HAP-1 (cell line): ENCODE results near the gene HOXD4.
A peak's percentile ranks its signal among the peaks of the same experiment; 100 is the strongest.

Experiments used
- DNase-seq, 2 experiments: peaks; one replicate each; pipeline ENCODE4 v3.0.0-alpha.2; 2016 to 2020; ENCODE audit warnings: low spot score in 2 of 2
- H3K27me3 ChIP-seq: fragments of 250-450 bp; sonication (Bioruptor Pico); 2 replicates; pipeline ENCODE4 v1.5.1; 2020; ENCODE audit warnings: low read depth, mild to moderate bottlenecking, moderate library complexity
- H3K36me3 ChIP-seq: fragments of 250-450 bp; sonication (Bioruptor Pico); replicated peaks from 2 replicates; pipeline ENCODE4 v1.5.1; 2020; ENCODE audit warnings: mild to moderate bottlenecking
- H3K4me1 ChIP-seq: fragments of 250-450 bp; sonication (Bioruptor Pico); 2 replicates; pipeline ENCODE4 v1.5.1; 2020; ENCODE audit warnings: mild to moderate bottlenecking
- H3K4me3 ChIP-seq: fragments of 250-450 bp; sonication (Bioruptor Pico); 2 replicates; pipeline ENCODE4 v1.5.1; 2020; ENCODE audit warnings: mild to moderate bottlenecking, moderate library complexity
- H3K9me3 ChIP-seq: fragments of 250-450 bp; sonication (Bioruptor Pico); 2 replicates; pipeline ENCODE4 v1.5.1; 2020; ENCODE audit warnings: mild to moderate bottlenecking, moderate library complexity
- in situ Hi-C: fragments of 300-500 bp; cut with MboI; formaldehyde crosslinking; loops from 3 replicates; pipeline ENCODE4 v1.14.3; 2020; ENCODE audit warnings: low sequenced_read_pairs, inconsistent platforms, mixed read lengths

The HOXD4 gene

DNA sequence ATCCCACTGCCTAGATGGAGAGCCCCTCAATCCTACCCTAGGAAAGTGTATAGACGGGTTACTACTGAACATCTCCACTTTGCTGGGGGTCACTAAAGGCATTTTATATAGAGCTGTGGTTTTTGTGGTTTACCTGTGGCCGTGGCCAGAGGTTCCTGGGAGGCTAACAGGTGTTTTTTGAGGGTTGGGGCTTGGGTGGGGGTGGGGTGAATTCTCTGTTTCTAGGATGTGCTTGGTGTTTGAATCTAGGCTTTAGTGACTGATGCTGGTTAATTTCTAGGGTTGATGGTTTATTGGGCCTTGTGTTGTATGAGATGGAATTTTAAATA lies 14.1 kb upstream of the HOXD4 start:
- DNase-seq, result no peak
- Histone ChIP-seq H3K4me1 (peaks cover 24% of the 10 kb centered on the region), H3K36me3 (no peaks in the 10 kb centered on the region), H3K9me3 (no peaks in the 10 kb centered on the region), H3K4me3 (peak overlapping the region; percentile 64), H3K27me3 (no peaks in the 10 kb centered on the region)
- in situ Hi-C loops, result loop anchor here (5.0 kb wide), 1 partner anchor 320 kb away; no protein-coding TSS in a partner anchor

DNA sequence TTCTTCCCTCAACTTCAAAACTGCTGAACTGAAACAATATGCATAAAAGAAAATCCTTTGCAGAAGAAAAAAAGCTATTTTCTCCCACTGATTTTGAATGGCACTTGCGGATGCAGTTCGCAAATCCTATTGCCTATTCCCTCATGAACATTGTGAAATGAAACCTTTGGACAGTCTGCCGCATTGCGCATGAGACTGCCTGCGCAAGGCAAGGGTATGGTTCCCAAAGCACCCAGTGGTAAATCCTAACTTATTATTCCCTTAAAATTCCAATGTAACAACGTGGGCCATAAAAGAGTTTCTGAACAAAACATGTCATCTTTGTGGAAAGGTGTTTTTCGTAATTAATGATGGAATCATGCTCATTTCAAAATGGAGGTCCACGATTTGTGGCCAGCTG lies 13.4 kb upstream of the HOXD4 start:
- Histone ChIP-seq H3K27me3 (no peaks in the 10 kb centered on the region), H3K4me1 (peaks cover 24% of the 10 kb centered on the region), H3K9me3 (no peaks in the 10 kb centered on the region), H3K4me3 (peak overlapping the region; percentile 64), H3K36me3 (no peaks in the 10 kb centered on the region)
- in situ Hi-C loops, result loop anchor here (5.0 kb wide), 1 partner anchor 319 kb away; no protein-coding TSS in a partner anchor
- no peak for DNase-seq

DNA sequence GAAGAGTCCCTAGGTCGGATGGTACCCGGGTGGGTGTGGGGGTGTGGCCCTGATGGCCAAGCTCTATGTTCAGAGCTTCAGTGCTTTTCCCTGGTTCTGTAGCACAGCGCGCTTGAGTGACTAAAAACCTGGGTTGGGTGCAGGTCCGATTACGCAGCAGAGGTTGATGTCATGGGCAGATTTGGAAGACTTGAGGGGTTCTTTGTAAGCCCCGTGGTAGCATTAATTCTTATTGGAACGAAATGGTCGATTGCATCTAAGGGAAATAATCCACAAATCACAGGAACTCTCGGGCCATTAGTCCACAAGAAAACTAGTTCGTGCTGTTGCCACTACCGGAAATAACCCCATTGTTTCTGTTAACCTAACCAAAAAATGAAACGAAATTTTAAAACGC lies 12.8 kb upstream of the HOXD4 start:
- Histone ChIP-seq H3K36me3 (no peaks in the 10 kb centered on the region), H3K4me1 (peaks cover 24% of the 10 kb centered on the region), H3K9me3 (no peaks in the 10 kb centered on the region), H3K27me3 (no peaks in the 10 kb centered on the region), H3K4me3 (peak overlapping the region; percentile 64; the same call in 1 of the 2 replicates)
- no peak for DNase-seq
- in situ Hi-C loops, result loop anchor here (5.0 kb wide), 1 partner anchor 319 kb away; no protein-coding TSS in a partner anchor

DNA sequence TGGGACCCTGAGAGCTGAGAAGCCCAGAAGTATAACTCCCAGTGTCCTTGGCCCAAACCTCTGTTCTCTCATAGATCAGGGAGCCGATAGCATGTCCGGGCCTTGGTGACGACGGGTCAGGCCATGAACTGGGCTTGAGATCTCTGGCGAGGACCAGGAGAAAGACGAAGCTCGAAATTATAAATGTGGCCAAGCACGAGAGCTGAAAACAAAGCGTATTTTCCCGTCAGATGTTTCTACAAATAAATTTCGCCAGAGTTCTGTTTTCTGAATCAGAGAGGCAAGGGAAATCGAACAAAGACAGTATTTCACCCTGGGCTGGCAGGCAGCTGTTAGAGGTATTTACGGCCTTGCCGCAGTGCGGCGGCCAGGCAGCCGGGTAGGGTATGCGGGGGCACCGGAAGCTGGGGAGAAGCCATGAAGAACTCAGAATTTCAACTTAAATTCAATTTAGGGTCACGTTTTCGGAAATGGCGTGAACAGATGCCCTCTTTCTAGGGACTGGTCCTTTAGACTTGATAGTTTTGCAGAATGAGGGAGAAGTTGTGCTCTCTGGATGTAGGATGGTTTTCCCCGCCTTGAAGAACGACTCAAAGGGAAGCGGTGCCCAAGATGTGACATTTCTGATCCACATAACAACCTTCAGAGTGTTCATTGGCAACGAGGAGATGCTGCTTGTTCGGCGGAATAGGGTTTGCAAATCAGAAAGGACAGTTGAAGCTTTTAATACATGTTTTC lies 12.3 kb upstream of the HOXD4 start:
- in situ Hi-C loops, result loop anchor here (5.0 kb wide), 1 partner anchor 318 kb away; no protein-coding TSS in a partner anchor

DNA sequence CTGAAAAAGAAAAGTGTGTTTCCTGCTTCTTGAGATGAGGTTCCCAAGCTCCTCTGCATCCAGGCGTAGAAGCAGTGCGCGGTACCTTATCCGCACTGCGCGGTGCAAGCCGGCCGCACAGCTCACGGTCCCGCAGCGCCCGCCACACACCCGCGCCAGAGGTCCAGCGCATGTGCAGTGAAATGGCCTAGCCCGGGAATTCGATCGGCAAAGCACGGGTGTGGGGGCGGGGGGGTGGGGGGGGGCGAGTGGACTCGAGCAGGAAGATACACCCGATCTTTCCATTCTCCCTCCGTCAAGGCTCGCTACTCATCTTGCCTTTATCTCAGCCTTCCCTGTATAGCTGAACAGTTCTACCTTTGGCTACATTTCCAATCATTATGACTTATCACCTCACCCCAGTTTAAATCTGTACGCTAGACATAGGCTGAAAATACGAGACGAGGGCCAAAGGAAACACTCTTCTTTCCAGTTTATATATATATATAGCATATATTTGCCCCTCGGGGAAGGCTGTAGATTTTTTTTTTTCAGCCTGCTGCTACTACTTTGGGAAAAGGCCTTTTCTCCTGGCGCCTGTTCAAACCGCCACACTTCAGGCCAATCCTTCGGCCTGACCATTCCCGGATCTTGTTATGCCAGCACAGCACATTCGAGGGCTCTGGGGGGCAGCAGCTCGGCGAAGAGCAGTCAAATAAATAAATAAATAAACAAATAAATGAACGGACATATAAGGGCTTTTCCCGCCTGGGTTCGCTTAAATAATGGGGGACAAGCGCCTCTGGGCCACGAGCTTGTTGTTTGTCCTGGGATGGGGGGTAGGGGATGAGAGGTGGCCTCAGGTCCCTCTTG lies 11.5 kb upstream of the HOXD4 start:
- no peaks in the 10 kb centered on the region for H3K36me3 ChIP-seq
- H3K4me3 ChIP-seq, result peak overlapping the region; percentile 42
- H3K27me3 ChIP-seq, result no peaks in the 10 kb centered on the region
- DNase-seq, result no peak
- in situ Hi-C loops, result loop anchor here (5.0 kb wide), 1 partner anchor 317 kb away; no protein-coding TSS in a partner anchor
- H3K9me3 ChIP-seq, result no peaks in the 10 kb centered on the region
- peaks cover 23% of the 10 kb centered on the region for H3K4me1 ChIP-seq

More for the DNA sequence above, 12.3 kb upstream of the HOXD4 start:
- Histone ChIP-seq H3K9me3 (no peaks in the 10 kb centered on the region), H3K27me3 (no peaks in the 10 kb centered on the region), H3K4me3 (no peak overlapping the region), H3K36me3 (no peaks in the 10 kb centered on the region), H3K4me1 (peaks cover 24% of the 10 kb centered on the region)
- DNase-seq, result no peak

DNA sequence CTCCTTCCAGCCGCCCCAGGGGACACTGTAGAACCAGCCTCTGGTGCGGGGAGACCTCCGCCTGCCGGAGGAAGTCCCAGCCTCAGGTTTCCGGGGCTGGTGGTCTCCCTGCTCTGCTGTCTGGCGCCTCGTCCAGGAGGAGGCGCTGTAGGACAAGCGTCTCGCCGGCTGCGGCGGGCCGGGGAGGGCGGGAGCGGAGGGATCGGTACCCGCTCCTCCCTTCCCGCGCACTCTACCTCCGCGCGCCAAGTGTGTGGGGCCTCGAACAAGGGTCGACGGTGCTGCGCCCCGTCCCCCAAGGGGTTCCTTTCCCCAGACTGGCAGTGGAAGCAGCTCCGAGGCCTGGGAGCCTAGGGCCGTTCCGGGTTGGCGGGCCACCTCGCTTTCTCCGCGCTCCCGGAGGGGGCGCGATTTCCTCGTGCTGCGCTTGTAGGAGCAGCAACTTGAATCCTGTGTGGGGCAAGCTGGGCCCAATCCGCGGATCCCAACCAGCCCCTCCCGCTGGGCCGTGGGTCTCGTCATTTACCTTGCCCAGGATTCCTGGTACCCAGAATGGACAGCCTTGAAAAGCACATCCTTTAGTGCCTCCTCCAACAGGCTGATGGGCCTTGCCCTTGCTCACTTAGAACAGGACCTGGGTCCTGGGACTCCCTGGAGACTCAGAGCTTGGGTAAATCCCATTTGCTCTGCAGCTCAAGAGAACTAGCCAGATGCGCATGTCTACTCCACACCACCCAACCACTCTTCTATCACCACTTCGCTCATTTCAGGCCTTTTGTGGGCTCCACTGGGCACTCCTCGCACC lies 10.6 kb upstream of the HOXD4 start:
- H3K4me3 ChIP-seq, result peak overlapping the region; percentile 42
- peak; percentile 60 to 87 for DNase-seq
- H3K4me1 ChIP-seq, result peaks cover 17% of the 10 kb centered on the region
- H3K9me3 ChIP-seq, result no peaks in the 10 kb centered on the region
- no peaks in the 10 kb centered on the region for H3K27me3 ChIP-seq
- peaks cover under 1% of the 10 kb centered on the region; the same call in 1 of the 2 replicates for H3K36me3 ChIP-seq
- in situ Hi-C loops, result no loop called here

DNA sequence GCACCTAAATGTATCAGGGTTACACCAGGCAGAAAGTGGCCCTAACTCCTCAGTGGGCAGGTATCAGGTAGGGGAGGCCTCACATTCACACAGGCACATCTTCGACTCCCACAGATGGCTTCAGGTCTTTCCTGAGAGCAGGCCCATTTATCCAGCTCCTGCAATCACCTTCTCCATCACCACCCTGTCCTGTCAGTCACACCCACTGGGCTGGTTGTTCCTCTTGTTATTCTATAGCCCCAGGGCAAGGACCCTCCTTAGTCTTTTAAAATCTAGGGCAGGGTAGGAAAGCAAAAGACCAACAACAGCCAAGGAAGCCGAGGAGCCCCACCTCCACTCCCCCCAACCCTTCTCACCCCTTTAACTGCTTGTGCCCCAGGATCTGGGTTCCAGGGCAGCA lies 9.1 kb upstream of the HOXD4 start:
- no peak for DNase-seq
- no peaks in the 10 kb centered on the region for H3K9me3 ChIP-seq
- in situ Hi-C loops, result no loop called here
- H3K4me1 ChIP-seq, result peaks cover 23% of the 10 kb centered on the region
- H3K27me3 ChIP-seq, result no peaks in the 10 kb centered on the region
- peaks cover 3% of the 10 kb centered on the region; the same call in 1 of the 2 replicates for H3K36me3 ChIP-seq
- H3K4me3 ChIP-seq, result no peak overlapping the region

DNA sequence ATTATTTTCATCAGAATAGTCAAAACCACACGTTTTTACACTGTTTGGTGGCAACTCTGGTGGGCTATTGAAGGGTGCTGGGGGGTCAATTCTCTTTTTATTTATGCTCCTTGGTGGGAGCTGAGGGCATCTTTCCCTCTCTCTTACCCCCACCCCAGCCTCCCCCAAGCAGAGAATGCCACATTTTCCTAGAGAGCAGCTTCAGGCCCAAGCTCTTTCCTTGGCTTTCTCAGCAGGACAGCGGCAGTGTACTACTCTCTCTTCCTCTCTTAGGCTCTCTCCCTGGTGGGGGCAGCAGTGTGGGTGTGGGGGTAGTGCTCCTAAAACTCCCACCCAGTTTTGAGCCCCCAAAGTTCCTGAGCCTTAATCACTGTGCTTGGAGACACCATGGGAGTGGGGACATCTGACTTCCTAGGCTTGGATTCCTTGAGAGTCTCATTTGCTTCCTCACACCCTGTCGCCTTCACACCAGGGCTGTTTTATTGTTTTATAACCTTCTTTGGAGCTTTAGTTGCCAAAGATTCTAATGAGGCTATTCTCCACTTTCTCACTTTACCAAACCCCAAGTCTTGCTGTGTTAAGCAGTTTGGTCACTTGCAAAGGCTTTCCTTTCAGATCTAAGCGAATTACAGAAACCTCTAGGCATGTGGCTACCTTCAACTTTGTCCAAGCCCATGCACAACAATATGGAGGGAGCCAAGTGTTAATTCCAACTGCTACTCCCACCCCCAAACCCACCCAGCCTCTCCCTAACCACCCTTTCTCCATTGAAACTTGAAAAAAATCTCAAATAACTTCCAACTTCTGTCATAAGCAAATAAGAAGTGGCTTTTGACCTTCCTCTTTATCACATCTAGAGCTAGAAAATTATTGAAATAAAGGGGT lies 6.0 kb upstream of the HOXD4 start:
- H3K4me1 ChIP-seq, result peaks cover 14% of the 10 kb centered on the region
- in situ Hi-C loops, result no loop called here
- no peaks in the 10 kb centered on the region for H3K9me3 ChIP-seq
- no peak overlapping the region for H3K4me3 ChIP-seq
- H3K27me3 ChIP-seq, result no peaks in the 10 kb centered on the region
- peaks cover 3% of the 10 kb centered on the region; the same call in 1 of the 2 replicates for H3K36me3 ChIP-seq
- no peak for DNase-seq

DNA sequence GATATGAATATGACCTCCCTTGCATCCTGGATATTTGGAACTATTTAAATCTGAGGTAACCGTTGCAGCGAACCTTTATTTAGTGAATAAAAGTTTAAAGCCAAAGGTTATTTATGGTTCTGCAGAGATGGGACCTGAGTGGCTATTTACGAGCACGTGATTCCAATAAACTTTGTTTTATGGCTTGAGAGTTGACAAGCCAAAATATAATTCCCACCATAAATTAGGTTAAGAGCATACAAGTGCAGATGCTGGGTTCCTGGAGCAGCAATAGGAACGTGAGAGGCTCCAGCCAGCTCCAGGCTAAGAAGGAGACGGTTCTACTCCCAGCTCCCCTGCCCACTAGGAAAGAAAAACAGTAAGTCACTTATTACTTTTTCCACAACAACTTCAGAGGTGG lies 5.2 kb upstream of the HOXD4 start:
- H3K36me3 ChIP-seq, result peaks cover 3% of the 10 kb centered on the region; the same call in 1 of the 2 replicates
- H3K4me3 ChIP-seq, result no peak overlapping the region
- H3K4me1 ChIP-seq, result peaks cover 9% of the 10 kb centered on the region
- in situ Hi-C loops, result no loop called here
- no peaks in the 10 kb centered on the region for H3K9me3 ChIP-seq
- no peaks in the 10 kb centered on the region for H3K27me3 ChIP-seq
- peak; percentile 41 to 48 for DNase-seq

DNA sequence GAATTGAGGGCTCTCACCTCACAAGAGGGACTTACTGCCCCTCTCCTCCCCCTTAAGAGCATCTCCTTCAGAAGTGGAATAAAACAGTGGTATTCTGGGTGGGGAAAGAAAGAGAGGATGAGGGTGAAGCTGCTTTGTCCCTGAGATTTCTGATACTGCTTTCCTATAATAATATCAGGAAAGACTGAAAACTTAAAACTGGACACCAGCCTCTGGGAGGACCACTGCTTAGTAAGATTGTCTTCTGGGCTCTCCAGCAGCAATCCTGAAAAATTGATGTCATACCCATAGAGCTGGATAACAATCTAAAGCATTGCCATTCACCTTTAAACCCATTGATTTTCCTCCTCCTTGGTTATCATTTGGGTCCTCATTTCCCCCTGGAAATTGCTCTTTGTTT lies 4.7 kb upstream of the HOXD4 start:
- Histone ChIP-seq H3K27me3 (no peaks in the 10 kb centered on the region), H3K4me1 (peaks cover 9% of the 10 kb centered on the region), H3K36me3 (peaks cover 3% of the 10 kb centered on the region; the same call in 1 of the 2 replicates), H3K4me3 (no peak overlapping the region), H3K9me3 (no peaks in the 10 kb centered on the region)
- in situ Hi-C loops, result no loop called here
- DNase-seq, result no peak

DNA sequence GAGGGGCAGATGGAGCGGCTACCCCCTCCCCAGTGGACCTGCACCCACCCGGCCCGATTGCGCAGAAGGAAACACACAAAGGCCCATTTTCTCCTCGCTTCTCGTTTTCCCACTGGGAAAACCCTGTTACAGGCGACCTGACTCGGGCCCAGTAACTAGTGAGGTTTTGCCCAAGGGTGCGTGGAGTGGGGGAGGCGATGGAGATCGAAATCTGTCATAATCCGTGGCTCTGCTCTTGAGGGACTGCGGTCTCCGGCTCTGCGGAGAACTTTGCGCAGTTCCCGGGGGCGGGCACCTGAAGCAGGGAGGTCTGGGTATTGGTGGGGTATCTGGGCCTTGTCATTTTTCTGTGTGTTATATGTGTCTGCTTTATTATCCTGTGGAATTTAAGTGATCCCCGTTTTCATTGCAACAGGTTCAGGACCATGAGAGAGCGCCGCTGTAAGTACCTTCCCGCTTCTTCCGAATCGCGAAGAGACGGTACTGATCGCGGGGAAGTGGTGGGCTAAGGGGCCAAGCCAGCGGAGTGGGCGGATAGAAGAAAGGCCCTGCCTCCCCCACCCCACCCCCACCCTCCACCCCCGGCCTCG lies 4.0 kb upstream of the HOXD4 start:
- in situ Hi-C loops, result no loop called here
- H3K4me1 ChIP-seq, result peaks cover 9% of the 10 kb centered on the region
- H3K36me3 ChIP-seq, result peaks cover 3% of the 10 kb centered on the region; the same call in 1 of the 2 replicates
- no peaks in the 10 kb centered on the region for H3K9me3 ChIP-seq
- H3K4me3 ChIP-seq, result no peak overlapping the region
- no peaks in the 10 kb centered on the region for H3K27me3 ChIP-seq
- no peak for DNase-seq

DNA sequence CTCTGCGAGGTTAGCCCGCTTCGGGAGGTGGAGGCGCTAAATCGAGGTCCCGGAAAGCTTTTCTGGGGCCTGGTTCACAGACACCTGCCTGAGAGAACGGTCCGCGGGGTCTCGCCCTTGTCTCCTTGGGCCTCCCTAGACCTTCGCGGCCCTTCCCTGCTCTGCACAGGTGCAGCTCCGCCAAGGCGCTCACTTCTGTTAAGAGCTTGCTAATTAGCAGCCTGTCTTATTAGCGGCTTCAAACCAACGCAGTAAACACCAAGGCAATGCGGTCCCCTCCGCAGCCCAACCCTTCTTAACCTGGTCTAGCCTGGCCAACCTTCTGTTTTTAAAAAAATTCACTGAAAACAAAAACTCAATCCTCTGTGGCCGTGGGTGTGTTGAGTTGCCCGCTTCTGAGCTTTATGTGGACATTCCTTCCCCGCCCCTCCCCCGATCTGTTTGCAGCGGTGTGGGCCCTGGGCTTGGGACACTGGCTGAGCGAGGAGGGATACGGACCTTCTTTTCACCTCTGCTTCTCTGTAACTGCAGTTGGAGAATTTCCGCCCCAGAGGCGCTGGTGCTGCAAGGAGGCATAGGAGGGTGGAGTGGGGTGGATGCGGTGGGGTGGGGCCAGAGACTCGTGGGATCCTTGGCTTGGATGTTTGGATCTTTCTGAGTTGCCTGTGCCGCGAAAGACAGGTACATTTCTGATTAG lies 3.4 kb upstream of the HOXD4 start:
- Histone ChIP-seq H3K36me3 (peaks cover 3% of the 10 kb centered on the region; the same call in 1 of the 2 replicates), H3K4me1 (peaks cover 9% of the 10 kb centered on the region), H3K9me3 (no peaks in the 10 kb centered on the region), H3K27me3 (no peaks in the 10 kb centered on the region), H3K4me3 (no peak overlapping the region)
- in situ Hi-C loops, result no loop called here
- no peak for DNase-seq
